Measurements from ENCODE around the gene SPACA6.
"Not testable (repeated sequence)": the region's sequence is repeated elsewhere in the genome, so short reads cannot be mapped to it uniquely, and the experiment has no call there.

SPACA6 gene, protein sequence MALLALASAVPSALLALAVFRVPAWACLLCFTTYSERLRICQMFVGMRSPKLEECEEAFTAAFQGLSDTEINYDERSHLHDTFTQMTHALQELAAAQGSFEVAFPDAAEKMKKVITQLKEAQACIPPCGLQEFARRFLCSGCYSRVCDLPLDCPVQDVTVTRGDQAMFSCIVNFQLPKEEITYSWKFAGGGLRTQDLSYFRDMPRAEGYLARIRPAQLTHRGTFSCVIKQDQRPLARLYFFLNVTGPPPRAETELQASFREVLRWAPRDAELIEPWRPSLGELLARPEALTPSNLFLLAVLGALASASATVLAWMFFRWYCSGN

DNA sequence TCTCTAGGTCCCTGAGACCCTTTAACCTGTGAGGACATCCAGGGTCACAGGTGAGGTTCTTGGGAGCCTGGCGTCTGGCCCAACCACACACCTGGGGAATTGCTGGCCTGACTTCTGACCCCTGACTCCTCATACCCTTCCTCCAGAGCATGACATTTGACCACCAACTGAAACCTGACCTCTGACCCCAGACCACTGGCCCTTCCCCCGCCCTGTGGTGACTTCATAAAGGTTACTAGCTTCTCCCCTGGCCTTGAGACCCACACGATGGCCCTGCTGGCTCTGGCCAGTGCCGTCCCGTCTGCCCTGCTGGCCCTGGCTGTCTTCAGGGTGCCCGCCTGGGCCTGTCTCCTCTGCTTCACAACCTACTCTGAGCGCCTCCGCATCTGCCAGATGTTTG lies at the start of gene SPACA6:
Gene SPACA6 (plus strand): TSS at position 71 of the 400 bp plus-strand sequence. CDS start 197 bp downstream, at position 268.
- TF ChIP-seq POLR2AphosphoS5 (IDR thresholded peaks at IDR 0.05; ENCODE audit: borderline replicate concordance, low read depth, low read length) (no peak), EZH2 (IDR thresholded peaks at IDR 0.05) (no peak), FOXP2 (optimal IDR thresholded peaks at IDR 0.05; ENCODE audit: control extremely low read depth, extremely low read length, insufficient read depth) (no peak)
- Histone ChIP-seq H3K9me3 (ENCODE audit: low read depth, low read length) (no peaks in the 10 kb centered on the region), H3K4me3 (no peak within 1 kb of the TSS), H3K9ac (ENCODE audit: insufficient read length) (no peak within 1 kb of the TSS), H3K36me3 (ENCODE audit: insufficient read depth, low read length) (peaks cover 43% of the 10 kb centered on the region; the same call in 1 of the 2 replicates), H3K27ac (no peak within 1 kb of the TSS)
- no peak for DNase-seq (ENCODE audit: low read depth, low spot score)

DNA sequence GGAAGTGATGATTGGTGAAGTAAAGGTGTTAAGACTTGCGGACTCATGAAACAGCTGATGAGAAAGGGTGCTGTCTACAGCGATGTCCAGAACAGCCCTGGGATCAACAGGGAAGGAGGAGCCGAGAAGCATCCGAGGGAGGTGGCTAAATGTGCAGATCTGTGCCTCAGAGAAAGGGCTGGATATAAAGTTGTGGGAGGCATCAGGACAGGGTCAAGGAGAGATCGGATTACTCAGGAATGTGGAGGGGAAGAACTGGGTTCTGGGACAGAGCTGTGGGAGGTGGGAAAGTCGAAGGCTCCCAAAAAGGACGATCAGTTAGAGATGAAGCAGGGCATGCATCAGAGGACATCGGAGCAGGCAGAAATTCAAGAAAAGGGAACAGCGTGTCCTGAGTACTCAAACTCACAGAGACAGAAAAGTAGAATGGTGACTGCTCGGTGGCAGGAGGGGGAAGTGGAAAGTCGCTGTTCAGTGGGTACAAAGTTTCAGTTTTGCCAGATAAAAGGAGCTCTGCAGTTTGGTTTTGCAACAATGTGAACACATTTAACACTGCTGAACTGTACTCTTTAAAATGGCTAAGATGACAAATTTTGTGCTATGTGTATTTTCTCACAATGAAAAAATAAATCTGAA lies 48.4 kb upstream of the SPACA6 start:
- H3K36me3 ChIP-seq (ENCODE audit: insufficient read depth, low read length), result no peaks in the 10 kb centered on the region
- no peak for DNase-seq (ENCODE audit: low read depth, low spot score)
- H3K4me3 ChIP-seq, result no peak overlapping the region
- TF ChIP-seq FOXP2 (optimal IDR thresholded peaks at IDR 0.05; ENCODE audit: control extremely low read depth, extremely low read length, insufficient read depth) (no peak), EZH2 (IDR thresholded peaks at IDR 0.05) (no peak), POLR2AphosphoS5 (IDR thresholded peaks at IDR 0.05; ENCODE audit: borderline replicate concordance, low read depth, low read length) (no peak)
- H3K27ac ChIP-seq, result no peak overlapping the region
- no peak overlapping the region for H3K9ac ChIP-seq (ENCODE audit: insufficient read length)
- H3K9me3 ChIP-seq (ENCODE audit: low read depth, low read length), result no peaks in the 10 kb centered on the region

DNA sequence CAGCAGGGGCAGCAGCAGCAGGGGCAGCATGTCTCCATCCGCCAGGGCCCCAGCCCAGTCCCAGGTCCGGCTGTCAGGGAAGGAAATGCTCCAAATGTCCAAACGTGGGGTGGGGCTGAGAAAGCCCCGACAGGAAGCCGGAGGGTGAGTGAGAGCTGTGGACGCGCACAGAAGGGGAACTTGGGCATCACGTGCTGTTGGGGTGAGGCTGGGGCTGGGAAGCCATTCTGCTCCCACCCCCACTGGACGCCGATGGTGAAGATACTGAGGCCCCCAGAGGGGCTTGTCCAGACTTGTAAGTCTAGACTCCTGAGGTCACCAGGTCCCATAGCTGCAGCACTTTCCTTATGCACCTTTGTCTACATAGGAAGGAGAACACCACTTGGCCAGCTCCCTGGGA lies 46.4 kb upstream of the SPACA6 start, which contains the start of gene SIGLEC14:
Gene SIGLEC14 (minus strand): TSS at position 96 of the 400 bp plus-strand sequence. CDS start 66 bp downstream, at position 30.
- H3K27ac ChIP-seq; H3K36me3 ChIP-seq (ENCODE audit: insufficient read depth, low read length); H3K9ac ChIP-seq (ENCODE audit: insufficient read length); H3K9me3 ChIP-seq (ENCODE audit: low read depth, low read length); DNase-seq (ENCODE audit: low read depth, low spot score); H3K4me3 ChIP-seq: not testable (repeated sequence)

DNA sequence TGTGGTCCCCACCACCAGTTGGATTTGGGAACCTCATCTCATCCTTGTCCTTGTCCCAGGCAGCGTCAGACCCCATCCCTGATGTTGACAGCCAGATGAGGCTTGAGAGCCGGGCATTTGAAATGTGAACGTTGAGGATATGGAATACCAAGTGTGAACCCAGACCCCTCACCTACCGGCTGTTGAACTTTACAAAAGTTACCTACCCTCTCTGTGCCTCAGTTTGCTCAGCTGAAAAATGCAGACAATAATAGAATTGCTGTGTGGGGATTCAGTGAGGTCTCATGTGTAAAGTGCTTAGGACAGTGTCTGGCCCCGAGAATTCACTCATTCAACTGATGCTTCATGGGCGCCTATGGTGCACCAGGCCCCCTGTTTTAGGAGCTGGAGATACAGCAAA lies 45.8 kb upstream of the SPACA6 start:
- Histone ChIP-seq H3K9ac (ENCODE audit: insufficient read length) (no peak overlapping the region), H3K27ac (no peak overlapping the region), H3K9me3 (ENCODE audit: low read depth, low read length) (no peaks in the 10 kb centered on the region), H3K36me3 (ENCODE audit: insufficient read depth, low read length) (no peaks in the 10 kb centered on the region), H3K4me3 (no peak overlapping the region)
- TF ChIP-seq POLR2AphosphoS5 (IDR thresholded peaks at IDR 0.05; ENCODE audit: borderline replicate concordance, low read depth, low read length) (no peak), EZH2 (IDR thresholded peaks at IDR 0.05) (no peak), FOXP2 (optimal IDR thresholded peaks at IDR 0.05; ENCODE audit: control extremely low read depth, extremely low read length, insufficient read depth) (no peak)
- no peak for DNase-seq (ENCODE audit: low read depth, low spot score)

DNA sequence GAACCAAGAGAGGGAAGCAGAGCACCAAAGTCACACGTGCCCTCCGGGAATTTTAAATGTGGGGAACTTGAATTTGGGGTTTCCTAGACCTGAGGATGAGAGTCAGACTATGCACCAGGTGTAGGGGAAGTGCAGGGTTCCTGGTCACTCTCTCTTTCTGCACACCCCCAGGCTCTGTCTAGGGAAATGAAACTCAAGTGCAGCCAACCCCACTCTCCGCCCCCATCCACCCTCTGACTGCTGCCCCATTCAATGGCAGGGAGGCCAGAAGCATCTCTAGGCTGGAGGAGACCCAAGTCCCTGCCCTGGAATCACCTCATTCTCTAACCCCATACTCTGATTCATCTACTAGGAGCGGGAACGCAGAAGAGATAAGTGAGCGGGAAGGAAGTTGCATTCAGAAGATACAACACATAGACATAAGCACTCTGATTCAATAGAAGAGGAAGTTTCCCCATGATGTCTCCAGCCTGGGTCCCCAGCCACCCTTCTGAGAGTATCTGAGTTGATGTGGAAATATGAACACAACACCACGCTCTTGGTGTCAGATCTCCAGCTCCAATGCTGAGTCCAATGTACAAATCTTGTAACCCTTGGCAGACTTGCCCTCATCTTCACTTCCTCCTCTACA lies 41.8 kb upstream of the SPACA6 start:
- H3K27ac ChIP-seq, result no peak overlapping the region
- no peak overlapping the region for H3K4me3 ChIP-seq
- TF ChIP-seq EZH2 (IDR thresholded peaks at IDR 0.05), result no peak
- no peak for TF ChIP-seq POLR2AphosphoS5 (IDR thresholded peaks at IDR 0.05; ENCODE audit: borderline replicate concordance, low read depth, low read length)
- no peak for TF ChIP-seq FOXP2 (optimal IDR thresholded peaks at IDR 0.05; ENCODE audit: control extremely low read depth, extremely low read length, insufficient read depth)
- no peak for DNase-seq (ENCODE audit: low read depth, low spot score)
- H3K9me3 ChIP-seq (ENCODE audit: low read depth, low read length), result no peaks in the 10 kb centered on the region
- H3K9ac ChIP-seq (ENCODE audit: insufficient read length), result no peak overlapping the region
- H3K36me3 ChIP-seq (ENCODE audit: insufficient read depth, low read length), result no peaks in the 10 kb centered on the region

DNA sequence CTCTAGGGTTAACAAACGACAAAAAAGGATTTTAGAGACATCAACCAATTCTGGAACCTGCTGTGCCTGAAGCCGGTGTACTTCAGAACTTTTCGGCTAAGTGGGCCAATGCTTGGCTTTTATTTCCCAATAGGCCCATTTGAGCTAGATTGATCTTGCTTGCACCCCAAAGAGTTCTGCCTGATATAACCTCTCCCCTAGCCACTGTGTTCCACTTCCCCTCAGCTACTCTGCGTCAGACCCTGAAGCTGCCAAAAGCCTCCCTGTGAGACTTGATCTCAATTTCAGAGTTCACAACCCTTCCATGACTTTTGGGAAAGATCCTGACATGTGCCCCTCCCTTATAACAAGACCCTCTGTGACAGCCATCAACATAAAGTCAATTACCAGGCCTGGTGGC lies 40.9 kb upstream of the SPACA6 start:
- H3K36me3 ChIP-seq (ENCODE audit: insufficient read depth, low read length), result no peaks in the 10 kb centered on the region
- no peaks in the 10 kb centered on the region for H3K9me3 ChIP-seq (ENCODE audit: low read depth, low read length)
- H3K27ac ChIP-seq, result no peak overlapping the region
- no peak overlapping the region for H3K9ac ChIP-seq (ENCODE audit: insufficient read length)
- no peak for DNase-seq (ENCODE audit: low read depth, low spot score)
- H3K4me3 ChIP-seq, result no peak overlapping the region
- TF ChIP-seq FOXP2 (optimal IDR thresholded peaks at IDR 0.05; ENCODE audit: control extremely low read depth, extremely low read length, insufficient read depth) (no peak), POLR2AphosphoS5 (IDR thresholded peaks at IDR 0.05; ENCODE audit: borderline replicate concordance, low read depth, low read length) (no peak), EZH2 (IDR thresholded peaks at IDR 0.05) (no peak)

DNA sequence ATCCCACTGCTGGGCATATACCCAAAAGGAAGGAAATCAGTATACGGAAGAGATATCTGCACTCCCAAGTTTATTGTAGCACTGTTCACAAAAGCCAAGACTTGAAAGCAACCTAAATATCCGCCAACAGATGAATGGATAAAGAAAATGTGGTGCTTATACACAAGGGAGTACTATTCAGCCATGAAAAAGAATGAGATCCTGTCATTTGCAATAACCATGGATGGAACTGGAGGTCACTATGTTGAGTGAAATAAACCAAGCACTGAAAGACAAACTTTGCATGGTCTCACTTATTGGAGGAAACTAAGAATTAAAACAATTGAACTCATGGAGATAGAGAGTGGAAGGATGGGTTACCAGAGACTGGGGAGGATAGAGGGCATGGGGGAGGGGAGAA lies 40.0 kb upstream of the SPACA6 start:
- Histone ChIP-seq H3K9ac (ENCODE audit: insufficient read length) (no peak overlapping the region), H3K27ac (no peak overlapping the region), H3K9me3 (ENCODE audit: low read depth, low read length) (no peaks in the 10 kb centered on the region), H3K4me3 (no peak overlapping the region), H3K36me3 (ENCODE audit: insufficient read depth, low read length) (no peaks in the 10 kb centered on the region)
- DNase-seq (ENCODE audit: low read depth, low spot score), result no peak
- TF ChIP-seq FOXP2 (optimal IDR thresholded peaks at IDR 0.05; ENCODE audit: control extremely low read depth, extremely low read length, insufficient read depth) (no peak), POLR2AphosphoS5 (IDR thresholded peaks at IDR 0.05; ENCODE audit: borderline replicate concordance, low read depth, low read length) (no peak), EZH2 (IDR thresholded peaks at IDR 0.05) (no peak)

DNA sequence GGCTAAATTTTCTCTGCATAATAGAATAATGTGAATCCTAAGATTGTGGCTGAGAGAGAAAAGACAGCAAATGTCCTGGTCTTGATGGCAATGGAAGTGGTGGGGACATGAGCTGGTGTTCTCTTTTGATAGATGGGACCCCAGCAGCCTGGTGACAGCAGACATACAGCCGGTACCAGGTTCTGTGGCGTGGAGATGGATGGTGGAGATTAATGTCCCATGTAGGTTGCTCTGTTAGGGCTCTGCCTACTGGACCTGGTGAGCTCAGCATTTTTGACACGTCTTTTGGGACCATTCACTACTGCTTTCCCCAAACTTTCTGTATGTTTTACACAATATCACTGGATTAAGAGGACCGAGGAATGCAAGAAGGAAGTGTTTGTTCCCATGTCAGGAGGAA lies 38.3 kb upstream of the SPACA6 start:
- H3K36me3 ChIP-seq (ENCODE audit: insufficient read depth, low read length), result no peaks in the 10 kb centered on the region
- no peak overlapping the region for H3K4me3 ChIP-seq
- TF ChIP-seq EZH2 (IDR thresholded peaks at IDR 0.05) (no peak), FOXP2 (optimal IDR thresholded peaks at IDR 0.05; ENCODE audit: control extremely low read depth, extremely low read length, insufficient read depth) (no peak), POLR2AphosphoS5 (IDR thresholded peaks at IDR 0.05; ENCODE audit: borderline replicate concordance, low read depth, low read length) (no peak)
- H3K9ac ChIP-seq (ENCODE audit: insufficient read length), result no peak overlapping the region
- H3K9me3 ChIP-seq (ENCODE audit: low read depth, low read length), result no peaks in the 10 kb centered on the region
- no peak overlapping the region for H3K27ac ChIP-seq
- DNase-seq (ENCODE audit: low read depth, low spot score), result no peak

Data from SK-N-MC (cell line).